Endothelial cell of umbilical vein (primary cell): ENCODE results near the gene KIF1B. TPM values are rescaled to one million over a fixed set of nuclear protein-coding genes. Genes with fewer than 3 reads are reported as not detected.

Experiments used
- BruUV-seq: library from RNA; stranded (reverse); fragments of 400-500 nt; replicated peaks from 2 replicates; lab custom pipeline; 2021; lab: Mats Ljungman, UMichigan
- CTCF ChIA-PET: fragments of 300-600, 350-600 bp; sonication (Branson Sonifier 250); formaldehyde crosslinking; loops from one replicate; lab custom pipeline; 2021; ENCODE audit warnings: antibody characterized with exemption, inconsistent platforms; lab: Charles Lee
- POLR2A ChIA-PET: fragments of 300-600, 350-600 bp; sonication (Branson Sonifier 250); formaldehyde crosslinking; loops from one replicate; lab custom pipeline; 2021; ENCODE audit warnings: antibody characterized with exemption, inconsistent platforms; lab: Charles Lee
- DNase-seq: peaks from one replicate; pipeline ENCODE4 v3.0.0-alpha.2; 2011; ENCODE audit warnings: low read depth, low spot score
- FAIRE-seq: peaks from 2 replicates; lab custom pipeline; 2011; peaks lifted over from hg19 to GRCh38; lab: Jason Lieb, UNC
- H2AFZ ChIP-seq: 2 replicates; pipeline ENCODE4 v1.6.0; 2012; ENCODE audit warnings: low read depth, low read length, control low read depth, inconsistent platforms
- H3K27ac ChIP-seq: 2 replicates; pipeline ENCODE4 v1.5.1; 2011; ENCODE audit warnings: low read depth, mild to moderate bottlenecking, control low read depth, low read length, moderate library complexity; ENCODE audit not compliant: insufficient read depth
- H3K27me3 ChIP-seq, 2 experiments: 2 replicates each; pipeline versions ENCODE4 v1.6.0 to v1.6.1; 2011; ENCODE audit warnings: low read length in 2 of 2, mixed read lengths in 1 of 2; ENCODE audit not compliant: control insufficient read depth in 2 of 2, insufficient read depth in 2 of 2
- H3K36me3 ChIP-seq, 2 experiments: 2 replicates in 1 of 2; 3 replicates in 1 of 2; pipeline ENCODE4 v1.5.1; 2011; ENCODE audit warnings: low read length in 2 of 2, mild to moderate bottlenecking in 1 of 2, moderate library complexity in 1 of 2; ENCODE audit not compliant: control insufficient read depth in 2 of 2, insufficient read depth in 2 of 2; ENCODE audit errors: extremely low read depth in 1 of 2
- H3K4me1 ChIP-seq: 3 replicates; pipeline ENCODE4 v1.5.1; 2011; ENCODE audit warnings: mild to moderate bottlenecking, low read length; ENCODE audit not compliant: control insufficient read depth, insufficient read depth; ENCODE audit errors: extremely low read depth
- H3K4me2 ChIP-seq: 2 replicates; pipeline ENCODE4 v1.6.1; 2011; ENCODE audit warnings: low read length, control low read depth, mixed read lengths; ENCODE audit not compliant: insufficient read depth
- H3K4me3 ChIP-seq, 3 experiments: fragments of 200-600 bp in 1 of 3; sonication (generic), shearing (Covaris generic) in 1 of 3; replicated peaks in 1 of 3; 2 replicates each; pipeline ENCODE4 v1.5.1; 2011 to 2016; ENCODE audit warnings: control low read depth in 3 of 3, low read length in 3 of 3, mild to moderate bottlenecking in 2 of 3, inconsistent platforms in 1 of 3, low read depth in 1 of 3, moderate library complexity in 1 of 3; ENCODE audit not compliant: insufficient read depth in 1 of 3
- H3K79me2 ChIP-seq: 2 replicates; pipeline ENCODE4 v1.6.0; 2012; ENCODE audit warnings: low read length, inconsistent platforms; ENCODE audit not compliant: control insufficient read depth, insufficient read depth
- H3K9ac ChIP-seq: replicated peaks from 2 replicates; pipeline ENCODE3; 2011; ENCODE audit warnings: low read length, control low read depth; ENCODE audit not compliant: insufficient read depth; ENCODE audit errors: extremely low read depth
- H3K9me1 ChIP-seq: replicated peaks from 3 replicates; pipeline ENCODE4 v1.6.0; 2011; ENCODE audit warnings: mild to moderate bottlenecking, low read length; ENCODE audit not compliant: control insufficient read depth, insufficient read depth; ENCODE audit errors: extremely low read depth
- H3K9me3 ChIP-seq: replicated peaks from 2 replicates; pipeline ENCODE4 v1.5.1; 2012; ENCODE audit warnings: low read length, inconsistent platforms; ENCODE audit not compliant: control insufficient read depth, insufficient read depth
- H4K20me1 ChIP-seq: replicated peaks from 2 replicates; pipeline ENCODE3; 2011; ENCODE audit warnings: mild to moderate bottlenecking, low read length; ENCODE audit not compliant: control insufficient read depth, insufficient read depth; ENCODE audit errors: extremely low read depth
- EZH2 ChIP-seq: IDR thresholded peaks from 2 replicates; pipeline ENCODE4 v1.6.1; 2012; ENCODE audit warnings: borderline replicate concordance, low read depth, mild to moderate bottlenecking, moderate library complexity, low read length, inconsistent platforms; ENCODE audit not compliant: severe bottlenecking
- FOS ChIP-seq: IDR thresholded peaks from 2 replicates; pipeline ENCODE4 v1.6.1; 2011; ENCODE audit warnings: mild to moderate bottlenecking, low read length, moderate library complexity, borderline replicate concordance; ENCODE audit not compliant: insufficient read depth
- GATA2 ChIP-seq: IDR thresholded peaks from 2 replicates; pipeline ENCODE4 v1.7.0; 2011; ENCODE audit warnings: low read depth, mild to moderate bottlenecking, moderate library complexity, mixed read lengths, low read length; ENCODE audit not compliant: insufficient read length, insufficient read depth
- JUN ChIP-seq: IDR thresholded peaks from 2 replicates; pipeline ENCODE4 v1.6.1; 2011; ENCODE audit warnings: borderline replicate concordance, low read depth; ENCODE audit not compliant: insufficient read length, insufficient read depth
- MYC ChIP-seq: IDR thresholded peaks from one replicate; pipeline ENCODE4 v1.6.1; 2011; ENCODE audit warnings: mild to moderate bottlenecking, low read depth, low read length
- POLR2A ChIP-seq: IDR thresholded peaks from 2 replicates; pipeline ENCODE4 v1.6.1; 2012; ENCODE audit warnings: low read depth, mild to moderate bottlenecking, control low read depth, low read length
- POLR2AphosphoS5 ChIP-seq: IDR thresholded peaks from 2 replicates; pipeline ENCODE4 v1.6.1; 2012; ENCODE audit warnings: low read depth, mild to moderate bottlenecking, control low read depth, low read length, moderate library complexity; ENCODE audit not compliant: insufficient read depth
- dilution Hi-C: fragments of 300-500 bp; cut with MboI; formaldehyde crosslinking; loops from one replicate; pipeline ENCODE4 v1.15.0; 2019; ENCODE audit warnings: low sequenced_read_pairs; ENCODE audit not compliant: extremely low pct_ligation_motif_present
- intact Hi-C: fragments of 100-400 bp; cut with micrococcal nuclease; formaldehyde crosslinking; loops from one replicate; pipeline ENCODE4 v1.10.0; 2022
- polyA plus RNA-seq, 4 experiments: library from polyadenylated mRNA; depleted of rRNA in 3 of 4; stranded (reverse) in 3 of 4; unstranded in 1 of 4; fragments of >200 nt; gene quantifications; 2 replicates each; pipeline versions ENCODE4 v1.2.1 to v1.2.3, GENCODE V29; 2011 to 2012; ENCODE audit warnings: missing spikeins in 1 of 4
- total RNA-seq: library from RNA; stranded (reverse); gene quantifications from 2 replicates; pipeline ENCODE4 v1.2.3, GENCODE V29; 2021
- TF ChIP-seq, protein P1 (sequence below): IDR thresholded peaks from 2 replicates; pipeline ENCODE4 v1.6.1; 2011; ENCODE audit not compliant: insufficient read depth, insufficient read length
- TF ChIP-seq, protein P2 (sequence below), 2 donors: IDR thresholded peaks; 1 replicate in 1 of 2; 2 replicates in 1 of 2; pipeline ENCODE4 v1.5.1; 2011; ENCODE audit warnings: low read length in 2 of 2, mild to moderate bottlenecking in 2 of 2, moderate library complexity in 2 of 2, control low read depth in 1 of 2, inconsistent platforms in 1 of 2, low read depth in 1 of 2; ENCODE audit not compliant: insufficient read depth in 1 of 2; ENCODE audit errors: extremely low read depth in 1 of 2

Gene KIF1B
- total and polyA plus RNA-seq, 2 donors (not counting 3 experiments of a cell fraction or from before 2014, with no cell fraction given): 14.8 to 58.6 TPM

DNA sequence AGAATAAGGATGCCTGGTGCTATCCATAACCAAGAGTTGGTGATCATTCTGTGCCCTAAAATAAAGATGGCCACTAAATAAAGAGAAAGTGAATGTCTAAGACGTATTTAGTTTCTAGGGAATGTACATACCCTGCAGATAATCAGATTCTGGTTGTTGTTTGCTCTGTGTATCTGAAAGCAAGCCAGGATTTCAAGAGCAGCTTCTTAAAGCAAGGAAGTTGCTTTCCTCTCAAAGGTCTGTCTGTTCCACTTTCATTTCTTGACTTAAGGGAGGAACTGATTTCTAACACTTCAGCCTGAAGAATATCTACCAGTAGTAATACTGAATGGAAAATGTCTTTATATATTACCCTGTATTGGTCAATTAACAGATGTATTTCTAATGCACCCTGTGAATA, 88.8 kb downstream of the KIF1B start:
- Histone ChIP-seq H3K9me3 (no peaks in the 10 kb centered on the region), H3K27ac (no peak overlapping the region), H3K36me3 (peaks cover 15 to 16% of the 10 kb centered on the region in 2 experiments), H3K9ac (no peak overlapping the region), H3K4me1 (no peaks in the 10 kb centered on the region), H3K79me2 (no peaks in the 10 kb centered on the region), H3K9me1 (no peaks in the 10 kb centered on the region), H3K4me3 (no peak overlapping the region), H3K4me2 (no peak overlapping the region), H4K20me1 (no peaks in the 10 kb centered on the region), H2AFZ (no peak overlapping the region), H3K27me3 (no peaks in the 10 kb centered on the region)
- CTCF ChIA-PET: interaction anchor here (1.2 kb wide), 1 partner anchor 89 kb away, joined by 4 read pairs; the partner anchor contains the start of gene KIF1B
- intact Hi-C loops: no loop called here
- FAIRE-seq: no peak
- TF ChIP-seq EZH2 (no peak), GATA2 (no peak), POLR2A (no peak), POLR2AphosphoS5 (no peak), JUN (no peak), MYC (no peak), FOS (no peak)
- TF ChIP-seq, protein P1, sequence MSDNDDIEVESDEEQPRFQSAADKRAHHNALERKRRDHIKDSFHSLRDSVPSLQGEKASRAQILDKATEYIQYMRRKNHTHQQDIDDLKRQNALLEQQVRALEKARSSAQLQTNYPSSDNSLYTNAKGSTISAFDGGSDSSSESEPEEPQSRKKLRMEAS: no peak
- TF ChIP-seq, protein P2, sequence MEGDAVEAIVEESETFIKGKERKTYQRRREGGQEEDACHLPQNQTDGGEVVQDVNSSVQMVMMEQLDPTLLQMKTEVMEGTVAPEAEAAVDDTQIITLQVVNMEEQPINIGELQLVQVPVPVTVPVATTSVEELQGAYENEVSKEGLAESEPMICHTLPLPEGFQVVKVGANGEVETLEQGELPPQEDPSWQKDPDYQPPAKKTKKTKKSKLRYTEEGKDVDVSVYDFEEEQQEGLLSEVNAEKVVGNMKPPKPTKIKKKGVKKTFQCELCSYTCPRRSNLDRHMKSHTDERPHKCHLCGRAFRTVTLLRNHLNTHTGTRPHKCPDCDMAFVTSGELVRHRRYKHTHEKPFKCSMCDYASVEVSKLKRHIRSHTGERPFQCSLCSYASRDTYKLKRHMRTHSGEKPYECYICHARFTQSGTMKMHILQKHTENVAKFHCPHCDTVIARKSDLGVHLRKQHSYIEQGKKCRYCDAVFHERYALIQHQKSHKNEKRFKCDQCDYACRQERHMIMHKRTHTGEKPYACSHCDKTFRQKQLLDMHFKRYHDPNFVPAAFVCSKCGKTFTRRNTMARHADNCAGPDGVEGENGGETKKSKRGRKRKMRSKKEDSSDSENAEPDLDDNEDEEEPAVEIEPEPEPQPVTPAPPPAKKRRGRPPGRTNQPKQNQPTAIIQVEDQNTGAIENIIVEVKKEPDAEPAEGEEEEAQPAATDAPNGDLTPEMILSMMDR (IDR thresholded peaks at IDR 0.05; ENCODE audit: extremely low read depth in 1 of 2, insufficient read depth in 1 of 2, low read depth in 1 of 2, low read length in 2 of 2): no peak
- no peak for DNase-seq
- BruUV-seq: no TSS peak
- POLR2A ChIA-PET: no interaction called here
- dilution Hi-C loops: no loop called here
